K562 (cell line): ENCODE data around the gene RBM7. TPM values are rescaled to one million over a fixed set of nuclear protein-coding genes. Genes with fewer than 3 reads are reported as not detected.

ENCODE experiments used
- ARHGAP35 ChIP-seq: fragments of 450-650 bp; IDR thresholded peaks from 2 replicates; pipeline ENCODE4 v1.6.1; 2018; ENCODE audit not compliant: partially characterized antibody
- ARNT ChIP-seq, 2 experiments: fragments of 450-650 bp; IDR thresholded peaks; 2 replicates each; pipeline ENCODE4 v1.6.1; 2016; ENCODE audit warnings: mild to moderate bottlenecking in 1 of 2
- ATF2 ChIP-seq: sonication (generic); formaldehyde crosslinking; IDR thresholded peaks from 2 replicates; pipeline ENCODE4 v1.8.1; 2022; ENCODE audit warnings: missing genetic modification reagents
- ATF6 ChIP-seq: sonication (generic); formaldehyde crosslinking; IDR thresholded peaks from 2 replicates; pipeline ENCODE4 v1.4.0; 2020; ENCODE audit warnings: mild to moderate bottlenecking, missing genetic modification reagents
- CREB3L1 ChIP-seq: fragments of 450-650 bp; IDR thresholded peaks from 2 replicates; pipeline ENCODE4 v1.6.1; 2014; ENCODE audit warnings: low read depth, mild to moderate bottlenecking, moderate library complexity, borderline replicate concordance
- DNMT1 ChIP-seq: fragments of 450-650 bp; IDR thresholded peaks from 2 replicates; pipeline ENCODE4 v1.6.1; 2016; ENCODE audit warnings: antibody characterized with exemption, mild to moderate bottlenecking
- ESRRA ChIP-seq: fragments of 450-650 bp; IDR thresholded peaks from 2 replicates; pipeline ENCODE4 v1.6.1; 2014; ENCODE audit warnings: low read depth, mild to moderate bottlenecking, moderate library complexity, borderline replicate concordance
- MCM2 ChIP-seq: fragments of 450-650 bp; IDR thresholded peaks from 2 replicates; pipeline ENCODE4 v1.6.1; 2017; ENCODE audit warnings: low read depth, mild to moderate bottlenecking
- NFRKB ChIP-seq: fragments of 450-650 bp; IDR thresholded peaks from 2 replicates; pipeline ENCODE4 v1.6.1; 2016; ENCODE audit warnings: low read depth
- NFXL1 ChIP-seq: fragments of 450-650 bp; formaldehyde crosslinking; IDR thresholded peaks from 2 replicates; pipeline ENCODE4 v1.4.0; 2021; ENCODE audit warnings: mild to moderate bottlenecking
- SMAD2 ChIP-seq: fragments of 150-350 bp; IDR thresholded peaks from 2 replicates; pipeline ENCODE4 v1.6.1; 2014; ENCODE audit warnings: low read depth, mild to moderate bottlenecking, low read length
- SOX6 ChIP-seq: fragments of 450-650 bp; IDR thresholded peaks from 2 replicates; pipeline ENCODE4 v1.6.1; 2014; ENCODE audit warnings: mild to moderate bottlenecking
- SRF ChIP-seq, 2 experiments: fragments of 250-450, 450-650 bp in 1 of 2; sonication (Bioruptor Pico) in 1 of 2; sonication (generic) in 1 of 2; formaldehyde crosslinking; IDR thresholded peaks; 2 replicates each; pipeline versions ENCODE4 v1.5.0 to v1.5.1; 2020 to 2022; ENCODE audit warnings: mild to moderate bottlenecking in 1 of 2, missing genetic modification reagents in 1 of 2
- TFAP4 ChIP-seq: sonication (generic); formaldehyde crosslinking; IDR thresholded peaks from 2 replicates; pipeline ENCODE4 v1.8.0; 2022; ENCODE audit warnings: missing genetic modification reagents, mild to moderate bottlenecking, moderate library complexity, borderline replicate concordance
- THRAP3 ChIP-seq: fragments of 450-650 bp; IDR thresholded peaks from 2 replicates; pipeline ENCODE4 v1.6.1; 2016; ENCODE audit warnings: mild to moderate bottlenecking, inconsistent platforms, borderline replicate concordance
- ZNF146 ChIP-seq: IDR thresholded peaks from one replicate; pipeline ENCODE4 v1.6.1; 2018; ENCODE audit warnings: missing compliant biosample characterization; ENCODE audit not compliant: unreplicated experiment
- ZNF175 ChIP-seq: fragments of 200-800 bp; sonication (Bioruptor generic); IDR thresholded peaks from 2 replicates; pipeline ENCODE4 v1.6.1; 2016; ENCODE audit warnings: low read depth, mild to moderate bottlenecking, missing genetic modification characterization, missing compliant biosample characterization
- ZNF507 ChIP-seq: conservative IDR thresholded peaks from 2 replicates; pipeline ENCODE4 v1.6.1; 2017; ENCODE audit warnings: missing genetic modification characterization, missing compliant biosample characterization
- ZSCAN29 ChIP-seq: fragments of 450-650 bp; IDR thresholded peaks from 2 replicates; pipeline ENCODE4 v1.6.1; 2017
- polyA plus RNA-seq, 8 experiments: library from polyadenylated mRNA; depleted of rRNA in 4 of 8; stranded (reverse) in 5 of 8; unstranded in 3 of 8; fragments of >200 nt; fragmentation: Nextera tagmentation in 2 of 8; fragmentation: Illumina TruSeq in 1 of 8; extraction: Ambion mirVana in 2 of 8; extraction: Trizol in 1 of 8; gene quantifications; 2 replicates each; pipeline versions ENCODE4 v1.2.1 to v1.2.3, GENCODE V29; 2011 to 2014; ENCODE audit warnings: inconsistent platforms in 1 of 8, missing spikeins in 1 of 8
- total RNA-seq, 7 experiments: library from RNA; depleted of rRNA in 6 of 7; stranded (reverse); fragments of >200 nt in 6 of 7; fragmentation: Illumina TruSeq in 2 of 7; extraction: Trizol in 2 of 7; gene quantifications; 2 replicates each; pipeline versions ENCODE4 v1.2.1 to v1.2.3, GENCODE V29; 2011 to 2021; ENCODE audit warnings: low replicate concordance in 1 of 7
- TF ChIP-seq, protein P1 (sequence below): sonication (generic); formaldehyde crosslinking; IDR thresholded peaks from 2 replicates; pipeline ENCODE4 v1.8.0; 2022; ENCODE audit warnings: missing genetic modification reagents, mild to moderate bottlenecking, borderline replicate concordance

The RBM7 gene
- total and polyA plus RNA-seq, 9 of the 15 experiments (the other 6 are each of a cell fraction or from before 2014, with no cell fraction given): 26.0 to 76.8 (median 49.6) TPM

GRCh38 chr11:114400915-114401223 lies 403 bp downstream of the RBM7 start (continued):
- TF ChIP-seq SMAD2: no peak
- TF ChIP-seq TFAP4 (CRISPR knock-in tag): no peak
- TF ChIP-seq NFXL1: no peak
- no peak for TF ChIP-seq ZNF146 (CRISPR knock-in tag)
- 0 out of 2 replicates have a peak, but pooled peaks have one; percentile 37 for TF ChIP-seq ZNF175 (CRISPR knock-in tag)
- TF ChIP-seq SOX6: 0 out of 2 replicates have a peak, but pooled peaks have one; percentile 2
- no peak for TF ChIP-seq DNMT1
- TF ChIP-seq ATF2 (CRISPR knock-in tag): no peak
- TF ChIP-seq ZSCAN29: 0 out of 2 replicates have a peak, but pooled peaks have one; percentile 43
- peak; percentile 28 for TF ChIP-seq ARHGAP35
- 0 out of 2 replicates have a peak, but pooled peaks have one; percentile 32 for TF ChIP-seq THRAP3
- no peak for TF ChIP-seq CREB3L1
- TF ChIP-seq MCM2: no peak
- TF ChIP-seq, protein P1, sequence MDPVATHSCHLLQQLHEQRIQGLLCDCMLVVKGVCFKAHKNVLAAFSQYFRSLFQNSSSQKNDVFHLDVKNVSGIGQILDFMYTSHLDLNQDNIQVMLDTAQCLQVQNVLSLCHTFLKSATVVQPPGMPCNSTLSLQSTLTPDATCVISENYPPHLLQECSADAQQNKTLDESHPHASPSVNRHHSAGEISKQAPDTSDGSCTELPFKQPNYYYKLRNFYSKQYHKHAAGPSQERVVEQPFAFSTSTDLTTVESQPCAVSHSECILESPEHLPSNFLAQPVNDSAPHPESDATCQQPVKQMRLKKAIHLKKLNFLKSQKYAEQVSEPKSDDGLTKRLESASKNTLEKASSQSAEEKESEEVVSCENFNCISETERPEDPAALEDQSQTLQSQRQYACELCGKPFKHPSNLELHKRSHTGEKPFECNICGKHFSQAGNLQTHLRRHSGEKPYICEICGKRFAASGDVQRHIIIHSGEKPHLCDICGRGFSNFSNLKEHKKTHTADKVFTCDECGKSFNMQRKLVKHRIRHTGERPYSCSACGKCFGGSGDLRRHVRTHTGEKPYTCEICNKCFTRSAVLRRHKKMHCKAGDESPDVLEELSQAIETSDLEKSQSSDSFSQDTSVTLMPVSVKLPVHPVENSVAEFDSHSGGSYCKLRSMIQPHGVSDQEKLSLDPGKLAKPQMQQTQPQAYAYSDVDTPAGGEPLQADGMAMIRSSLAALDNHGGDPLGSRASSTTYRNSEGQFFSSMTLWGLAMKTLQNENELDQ: no peak
- peak; percentile 2; the same call in 1 of the 2 replicates for TF ChIP-seq NFRKB
- TF ChIP-seq ZNF507: no peak
- TF ChIP-seq ESRRA: no peak
- no peak for TF ChIP-seq ATF6 (CRISPR knock-in tag)
- peak in 1 of 2 experiments; percentile 20; a peak in 2 of 4 replicates for TF ChIP-seq ARNT (IDR thresholded peaks at IDR 0.05)
- no peak for TF ChIP-seq SRF (CRISPR knock-in tag; IDR thresholded peaks at IDR 0.05)
